CD4-positive, CD25-positive, alpha-beta regulatory T cell (primary cell): ENCODE results near the gene RAB8A. TPM values are rescaled to one million over a fixed set of nuclear protein-coding genes. Genes with fewer than 3 reads are reported as not detected.
"Not testable (repeated sequence)": the region's sequence is repeated elsewhere in the genome, so short reads cannot be mapped to it uniquely, and the experiment has no call there.

Experiments
- ATAC-seq, 2 donors: fragments of 150-1000 bp; cut with Tn5 transposase; one replicate each; pipeline ENCODE4 v1.10.0; 2021; ENCODE audit warnings: low read depth in 2 of 2, moderate number of reproducible peaks in 2 of 2, moderate library complexity in 1 of 2
- DNase-seq, 3 donors: peaks; one replicate each; pipeline versions ENCODE4 v3.0.0 to v3.0.0-alpha.2; 2012 to 2022; ENCODE audit warnings: mixed read lengths in 1 of 3
- H3K27ac ChIP-seq: one replicate; pipeline ENCODE4 v1.7.0; 2013; ENCODE audit warnings: mild to moderate bottlenecking, low read length; ENCODE audit not compliant: insufficient read depth, poor library complexity, severe bottlenecking
- H3K27me3 ChIP-seq: one replicate; pipeline ENCODE4 v1.7.0; 2013; ENCODE audit warnings: low read length; ENCODE audit not compliant: control insufficient read depth, insufficient read depth
- H3K36me3 ChIP-seq: one replicate; pipeline ENCODE4 v1.7.0; 2013; ENCODE audit warnings: mild to moderate bottlenecking, low read length, moderate library complexity; ENCODE audit not compliant: control insufficient read depth, insufficient read depth
- H3K4me1 ChIP-seq: 2 replicates; pipeline ENCODE4 v1.7.0; 2013; ENCODE audit warnings: mild to moderate bottlenecking, low read length; ENCODE audit not compliant: insufficient read depth, control insufficient read depth, poor library complexity, severe bottlenecking
- H3K4me3 ChIP-seq: one replicate; pipeline ENCODE4 v1.7.0; 2013; ENCODE audit warnings: low read depth, mild to moderate bottlenecking, low read length, moderate library complexity
- H3K9me3 ChIP-seq, 2 experiments: 1 replicate in 1 of 2; 2 replicates in 1 of 2; pipeline ENCODE4 v1.7.0; 2013; ENCODE audit warnings: low read length in 2 of 2, mild to moderate bottlenecking in 1 of 2, moderate library complexity in 1 of 2; ENCODE audit not compliant: control insufficient read depth in 2 of 2
- H3K27ac Mint-ChIP-seq, 3 donors: one replicate each; pipeline ENCODE4 v1.8.0; 2020 to 2022; ENCODE audit warnings: mild to moderate bottlenecking in 3 of 3, mixed read lengths in 3 of 3, moderate library complexity in 2 of 3
- H3K27me3 Mint-ChIP-seq: one replicate; pipeline ENCODE4 v1.8.0; 2022; ENCODE audit warnings: mild to moderate bottlenecking, mixed read lengths
- H3K36me3 Mint-ChIP-seq: one replicate; pipeline ENCODE4 v1.8.0; 2020; ENCODE audit warnings: mixed read lengths
- H3K4me1 Mint-ChIP-seq, 4 donors: one replicate each; pipeline ENCODE4 v1.8.0; 2020 to 2022; ENCODE audit warnings: mixed read lengths in 4 of 4, mild to moderate bottlenecking in 1 of 4
- H3K4me3 Mint-ChIP-seq, 4 donors: one replicate each; pipeline ENCODE4 v1.8.0; 2020 to 2022; ENCODE audit warnings: mild to moderate bottlenecking in 4 of 4, mixed read lengths in 4 of 4, moderate library complexity in 3 of 4
- H3K9me3 Mint-ChIP-seq, 7 donors: one replicate each; pipeline ENCODE4 v1.8.0; 2020 to 2022; ENCODE audit warnings: mixed read lengths in 7 of 7, mild to moderate bottlenecking in 3 of 7, moderate library complexity in 2 of 7
- polyA plus RNA-seq, 4 donors: library from polyadenylated mRNA; unstranded; fragments of 300-500 nt; fragmentation: Illumina TruSeq; gene quantifications; one replicate each; pipeline ENCODE4 v1.2.3, GENCODE V29; 2021
- total RNA-seq: library from RNA; stranded (reverse); gene quantifications from one replicate; pipeline ENCODE4 v1.2.3, GENCODE V29; 2022

Gene RAB8A
- total and polyA plus RNA-seq, 5 donors from 2014 or later = 79.6 to 93.0 (median 88.1) TPM

DNA sequence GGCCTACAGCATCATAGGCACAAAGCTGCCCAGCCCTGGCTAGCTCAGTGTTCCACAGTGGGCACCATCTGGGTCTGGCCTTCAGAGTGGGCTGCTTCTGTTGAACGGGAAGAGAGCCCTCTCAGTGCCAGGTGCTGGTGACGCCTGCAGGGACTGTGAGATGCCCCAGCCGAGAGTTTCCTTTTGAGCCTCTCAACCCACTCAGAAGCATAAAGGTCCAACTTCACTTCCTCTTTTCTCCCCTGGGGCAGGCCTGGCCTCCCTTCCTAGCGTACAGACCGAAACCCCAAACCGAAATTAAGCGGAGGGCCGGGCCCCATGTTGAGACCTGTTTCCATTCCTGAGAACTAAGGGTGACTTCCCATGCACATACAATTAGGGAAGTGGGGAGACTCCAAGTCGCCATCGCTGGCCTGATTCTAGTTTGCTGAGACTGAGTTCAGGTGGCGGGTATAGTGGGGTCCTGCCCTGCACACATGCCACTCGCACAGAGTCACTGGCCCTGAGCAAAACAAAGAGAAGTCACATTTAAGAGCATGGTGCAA lies 6.9 kb downstream of the RAB8A start:
- Histone ChIP-seq H3K27ac (peak overlapping the region; percentile 70), H3K4me3 (no peak overlapping the region), H3K27me3 (no peaks in the 10 kb centered on the region), H3K9me3 (no peaks in the 10 kb centered on the region), H3K4me1 (peaks cover 44% of the 10 kb centered on the region), H3K36me3 (peaks cover 48% of the 10 kb centered on the region)
- Mint-ChIP-seq H3K4me3 (peak overlapping the region; percentile 41 to 88 (median 68)), H3K27me3 (no peaks in the 10 kb centered on the region), H3K4me1 (peaks cover 4 to 58% (median 35%) of the 10 kb centered on the region in 4 donors), H3K36me3 (peaks cover 16% of the 10 kb centered on the region), H3K9me3 (no peaks in the 10 kb centered on the region), H3K27ac (peak overlapping the region; percentile 82 to 94 (median 91))
- DNase-seq (peak in 1 of 3 donors; percentile 65), ATAC-seq (peak; percentile 56 to 63)

DNA sequence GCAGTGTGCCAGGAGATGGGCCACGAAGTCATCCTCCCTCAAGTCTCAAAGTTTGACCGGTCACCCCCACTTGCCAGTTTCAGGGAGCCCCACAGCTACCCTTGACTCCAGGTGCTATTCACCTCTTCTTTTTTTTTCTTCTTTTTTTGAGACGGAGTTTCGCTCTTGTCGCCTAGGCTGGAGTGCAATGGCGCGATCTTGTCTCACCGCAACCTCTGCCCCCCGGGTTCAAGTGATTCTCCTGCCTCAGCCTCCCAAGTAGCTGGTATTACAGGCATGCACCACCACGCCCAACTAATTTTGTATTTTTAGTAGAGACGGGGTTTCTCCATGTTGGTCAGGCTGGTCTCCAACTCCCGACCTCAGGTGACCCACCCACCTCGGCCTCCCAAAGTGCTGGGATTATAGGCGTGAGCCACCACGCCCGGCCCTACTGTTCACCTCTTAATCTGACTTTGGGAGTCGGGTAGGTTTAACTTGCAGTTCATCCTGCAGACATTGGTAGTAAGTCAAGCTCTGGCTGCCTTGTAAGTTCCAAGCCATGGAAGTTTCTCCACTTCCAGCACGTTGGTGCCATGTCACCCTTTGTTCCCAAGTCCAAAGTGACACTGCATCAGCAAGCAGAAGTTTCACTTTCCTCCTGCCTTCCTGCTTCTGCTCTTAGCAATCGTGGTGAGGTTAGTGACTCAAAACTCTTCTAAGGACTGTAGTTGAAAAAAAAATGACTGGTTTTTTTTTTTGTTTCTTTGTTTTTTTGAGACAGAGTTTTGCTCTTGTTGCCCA lies 7.6 kb downstream of the RAB8A start:
- not testable (repeated sequence) for H3K9me3 Mint-ChIP-seq, H3K27me3 Mint-ChIP-seq, H3K27me3 ChIP-seq, H3K9me3 ChIP-seq
- DNase-seq (peak in 2 of 3 donors; percentile 36 to 80), ATAC-seq (peak; percentile 55 to 72)
- peak overlapping the region; percentile 41 to 88 (median 78) for H3K4me3 Mint-ChIP-seq
- Histone ChIP-seq H3K4me1 (peaks cover 38% of the 10 kb centered on the region), H3K4me3 (peak overlapping the region; percentile 56), H3K36me3 (peaks cover 53% of the 10 kb centered on the region), H3K27ac (peak overlapping the region; percentile 70)
- H3K27ac Mint-ChIP-seq = peak overlapping the region; percentile 82 to 94 (median 91)
- peaks cover 19% of the 10 kb centered on the region for H3K36me3 Mint-ChIP-seq
- H3K4me1 Mint-ChIP-seq = peaks cover 4 to 53% (median 35%) of the 10 kb centered on the region in 4 donors

DNA sequence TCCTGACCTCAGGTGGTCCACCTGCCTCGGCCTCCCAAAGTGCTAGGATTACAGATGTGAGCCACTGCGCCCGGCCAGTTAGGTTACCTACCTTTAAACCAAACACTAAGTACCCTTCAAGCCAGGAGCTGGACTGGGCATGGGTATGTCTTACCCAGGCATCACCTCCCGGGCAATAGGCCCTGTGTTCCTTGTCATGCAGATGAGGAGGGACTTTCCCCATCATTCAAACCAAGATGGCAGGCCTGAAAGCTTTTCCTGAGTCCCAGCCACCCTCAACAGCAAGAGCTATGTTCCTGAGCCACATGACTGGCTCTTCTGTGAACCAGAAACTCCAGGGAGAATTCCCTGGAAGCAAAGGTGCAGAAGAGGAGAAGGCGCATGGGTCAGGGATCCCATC lies 9.5 kb downstream of the RAB8A start:
- H3K36me3 ChIP-seq = peaks cover 63% of the 10 kb centered on the region

DNA sequence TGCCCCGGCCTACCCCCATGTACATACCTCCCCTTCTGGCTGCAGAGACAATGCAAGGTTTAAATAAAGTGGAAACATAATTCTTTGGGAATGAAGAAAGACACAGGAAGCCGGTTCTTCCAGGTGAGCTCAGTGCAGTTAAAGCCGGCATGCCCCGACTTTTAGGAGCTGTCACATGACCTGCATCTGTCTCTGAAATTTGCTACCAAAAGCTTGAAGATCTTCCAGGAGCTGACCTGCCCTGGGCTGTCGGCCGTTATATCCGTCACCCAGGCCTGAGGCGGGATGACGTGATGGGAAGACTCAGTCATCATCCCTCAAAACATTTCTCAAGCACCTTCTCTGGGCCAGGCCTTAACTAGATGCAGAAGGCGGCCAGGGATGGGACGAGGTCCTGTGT lies 10.3 kb downstream of the RAB8A start:
- peaks cover 19% of the 10 kb centered on the region for H3K36me3 Mint-ChIP-seq
- Histone ChIP-seq H3K36me3 (peaks cover 71% of the 10 kb centered on the region), H3K9me3 (no peaks in the 10 kb centered on the region), H3K4me3 (no peak overlapping the region), H3K4me1 (peaks cover 29% of the 10 kb centered on the region), H3K27me3 (no peaks in the 10 kb centered on the region), H3K27ac (no peak overlapping the region)
- H3K9me3 Mint-ChIP-seq = no peaks in the 10 kb centered on the region
- no peak overlapping the region for H3K4me3 Mint-ChIP-seq
- H3K4me1 Mint-ChIP-seq = peaks cover 4 to 31% (median 20%) of the 10 kb centered on the region in 4 donors
- DNase-seq (no peak), ATAC-seq (no peak)
- no peak overlapping the region for H3K27ac Mint-ChIP-seq
- H3K27me3 Mint-ChIP-seq = no peaks in the 10 kb centered on the region

More for the DNA sequence above, 9.5 kb downstream of the RAB8A start:
- Histone ChIP-seq H3K27ac (no peak overlapping the region), H3K4me3 (no peak overlapping the region), H3K9me3 (no peaks in the 10 kb centered on the region), H3K4me1 (peaks cover 29% of the 10 kb centered on the region), H3K27me3 (no peaks in the 10 kb centered on the region)
- no peak for ATAC-seq
- no peak overlapping the region for H3K4me3 Mint-ChIP-seq
- H3K9me3 Mint-ChIP-seq = no peaks in the 10 kb centered on the region
- no peak overlapping the region for H3K27ac Mint-ChIP-seq
- H3K36me3 Mint-ChIP-seq = peaks cover 20% of the 10 kb centered on the region
- peaks cover 4 to 37% (median 23%) of the 10 kb centered on the region in 4 donors for H3K4me1 Mint-ChIP-seq
- H3K27me3 Mint-ChIP-seq = no peaks in the 10 kb centered on the region
- no peak for DNase-seq

DNA sequence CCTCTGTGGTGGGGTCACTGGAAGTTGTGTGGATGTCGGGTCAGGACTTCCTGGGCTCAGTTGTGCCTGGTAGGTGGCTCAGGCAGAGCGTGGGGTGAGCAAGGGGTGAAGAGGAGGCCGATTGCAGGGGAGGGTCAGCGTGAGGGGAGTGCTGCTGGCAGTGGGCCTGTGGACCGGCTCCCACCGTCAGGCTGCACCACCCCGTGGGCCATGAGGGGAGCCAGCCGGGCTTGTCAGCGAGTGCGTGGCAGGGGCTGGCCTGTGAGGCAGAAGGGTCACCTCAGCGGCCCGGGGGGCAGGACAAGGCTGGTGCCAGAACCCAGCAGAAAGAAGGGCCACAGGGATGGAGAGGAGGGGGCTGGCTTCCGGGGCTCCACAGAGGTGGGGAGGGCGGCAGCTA lies 13.3 kb downstream of the RAB8A start:
- Histone ChIP-seq H3K4me3 (no peak overlapping the region), H3K9me3 (no peaks in the 10 kb centered on the region), H3K27ac (no peak overlapping the region), H3K27me3 (no peaks in the 10 kb centered on the region), H3K4me1 (peaks cover 3% of the 10 kb centered on the region), H3K36me3 (peaks cover 87% of the 10 kb centered on the region)
- no peaks in the 10 kb centered on the region for H3K27me3 Mint-ChIP-seq
- H3K4me3 Mint-ChIP-seq = no peak overlapping the region
- DNase-seq (no peak), ATAC-seq (no peak)
- H3K4me1 Mint-ChIP-seq = peaks cover 0 to 3% (median under 1%) of the 10 kb centered on the region in 4 donors
- peaks cover 21% of the 10 kb centered on the region for H3K36me3 Mint-ChIP-seq
- no peak overlapping the region for H3K27ac Mint-ChIP-seq
- no peaks in the 10 kb centered on the region for H3K9me3 Mint-ChIP-seq

DNA sequence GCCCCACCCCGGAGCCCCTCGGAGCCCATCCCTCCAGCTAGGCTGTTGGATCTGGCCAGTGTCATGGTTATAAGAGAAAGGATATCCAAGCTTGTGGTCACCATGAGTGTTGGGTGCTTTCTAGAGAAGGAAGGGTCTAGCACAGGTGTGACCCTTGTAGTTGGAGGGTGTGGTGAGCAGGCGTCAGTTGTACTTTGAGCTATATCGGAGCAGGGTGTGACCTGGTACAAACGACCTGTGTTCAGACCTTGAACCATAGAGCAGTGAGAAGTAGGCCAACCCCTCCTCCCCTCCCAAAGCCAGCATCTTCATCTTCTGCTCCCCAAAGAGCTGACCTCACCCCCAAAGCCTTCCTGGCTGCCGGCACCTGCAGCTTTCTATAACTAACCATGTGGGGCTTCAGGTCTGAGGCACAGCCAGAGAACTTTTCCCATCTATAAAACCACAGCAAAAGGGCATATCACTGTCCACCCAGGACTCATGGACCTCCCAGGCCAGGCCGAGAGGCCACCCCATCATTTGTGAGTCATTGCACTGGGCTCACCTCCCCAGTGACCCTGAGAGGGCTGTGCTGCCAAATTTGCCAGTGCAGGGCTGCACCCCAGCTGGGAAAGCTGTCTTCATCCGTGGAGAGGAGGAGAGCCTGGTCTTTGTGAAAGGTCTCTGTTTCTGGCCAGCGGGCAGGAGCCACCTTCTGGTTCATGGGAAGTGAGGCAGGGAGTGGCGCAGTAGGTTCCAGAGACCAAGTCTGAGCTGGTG lies 14.2 kb downstream of the RAB8A start:
- peaks cover 29% of the 10 kb centered on the region for H3K36me3 Mint-ChIP-seq
- H3K27ac ChIP-seq = no peak overlapping the region
- H3K9me3 Mint-ChIP-seq = no peaks in the 10 kb centered on the region

DNA sequence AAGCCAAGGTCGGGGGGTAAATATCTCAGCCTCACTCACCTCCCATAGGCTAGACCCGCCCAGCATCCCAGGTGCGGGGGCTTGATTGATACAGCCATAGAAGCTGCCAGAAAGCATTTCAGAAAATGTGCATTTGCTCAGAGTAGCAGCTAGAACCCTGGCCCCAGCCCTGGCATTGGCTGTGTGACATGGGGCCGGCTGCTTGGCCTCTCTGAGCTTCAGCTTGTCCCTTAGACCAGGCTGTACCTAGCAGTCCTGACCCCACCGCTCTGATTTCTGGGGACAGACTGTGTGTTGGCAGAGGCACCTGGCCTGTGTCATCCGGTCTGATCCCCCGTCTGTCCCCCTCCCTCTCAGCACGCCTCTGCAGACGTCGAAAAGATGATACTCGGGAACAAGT lies 15.4 kb downstream of the RAB8A start:
- H3K27me3 ChIP-seq = no peaks in the 10 kb centered on the region
- no peak overlapping the region for H3K27ac ChIP-seq
- H3K4me1 ChIP-seq = no peaks in the 10 kb centered on the region
- Mint-ChIP-seq H3K4me3 (no peak overlapping the region), H3K27ac (no peak overlapping the region), H3K9me3 (peaks cover 0 to 9% (median 0%) of the 10 kb centered on the region in 7 donors), H3K36me3 (peaks cover 34% of the 10 kb centered on the region), H3K27me3 (no peaks in the 10 kb centered on the region), H3K4me1 (peaks cover 0 to 10% (median 1%) of the 10 kb centered on the region in 4 donors)
- H3K36me3 ChIP-seq = peaks cover 97% of the 10 kb centered on the region
- no peak for ATAC-seq
- no peak for DNase-seq
- no peak overlapping the region for H3K4me3 ChIP-seq
- no peaks in the 10 kb centered on the region for H3K9me3 ChIP-seq

More for the DNA sequence above, 14.2 kb downstream of the RAB8A start:
- peak overlapping the region in 1 of 3 donors; percentile 14 for H3K27ac Mint-ChIP-seq
- DNase-seq = no peak
- H3K27me3 ChIP-seq = no peaks in the 10 kb centered on the region
- peaks cover 97% of the 10 kb centered on the region for H3K36me3 ChIP-seq
- no peak overlapping the region for H3K4me3 ChIP-seq
- ATAC-seq = no peak
- no peaks in the 10 kb centered on the region for H3K4me1 ChIP-seq
- H3K9me3 ChIP-seq = no peaks in the 10 kb centered on the region
- no peaks in the 10 kb centered on the region for H3K27me3 Mint-ChIP-seq
- no peak overlapping the region for H3K4me3 Mint-ChIP-seq
- H3K4me1 Mint-ChIP-seq = peaks cover 0 to 5% (median 0%) of the 10 kb centered on the region in 4 donors
